Nephron progenitor cell (in vitro differentiated cells): ENCODE data around the gene FHL5.

ENCODE experiments used
- DNase-seq: peaks from one replicate; pipeline ENCODE4 v3.0.0; 2021
- H3K27ac Mint-ChIP-seq: 2 replicates; pipeline ENCODE4 v1.8.0; 2021; ENCODE audit warnings: mild to moderate bottlenecking, moderate library complexity, mixed read lengths
- H3K27me3 Mint-ChIP-seq: 2 replicates; pipeline ENCODE4 v1.8.0; 2021; ENCODE audit warnings: mild to moderate bottlenecking, low read depth, mixed read lengths; ENCODE audit not compliant: poor library complexity
- H3K36me3 Mint-ChIP-seq: 2 replicates; pipeline ENCODE4 v1.8.0; 2021; ENCODE audit warnings: low read depth, mixed read lengths
- H3K4me1 Mint-ChIP-seq: 2 replicates; pipeline ENCODE4 v1.8.0; 2021; ENCODE audit warnings: mixed read lengths
- H3K4me3 Mint-ChIP-seq: 2 replicates; pipeline ENCODE4 v1.8.0; 2021; ENCODE audit warnings: mild to moderate bottlenecking, moderate library complexity, mixed read lengths
- H3K9me3 Mint-ChIP-seq: 2 replicates; pipeline ENCODE4 v1.8.0; 2021; ENCODE audit warnings: mild to moderate bottlenecking, moderate library complexity, mixed read lengths
- CTCF ChIP-seq: fragments of 200-600 bp; sonication (generic); IDR thresholded peaks from 2 replicates; pipeline ENCODE4 v1.5.0; 2021; ENCODE audit warnings: antibody characterized with exemption

Gene FHL5

GRCh38 chr6:96657344-96657743 is 94.4 kb downstream of the FHL5 start:
- Mint-ChIP-seq H3K36me3 (no peaks in the 10 kb centered on the region), H3K9me3 (peaks cover 11% of the 10 kb centered on the region), H3K4me3 (no peak overlapping the region), H3K4me1 (no peaks in the 10 kb centered on the region), H3K27ac (no peak overlapping the region), H3K27me3 (peaks cover 3% of the 10 kb centered on the region)
- TF ChIP-seq CTCF, result no peak
- DNase-seq, result no peak

- Mint-ChIP-seq H3K27me3 (peaks cover 3% of the 10 kb centered on the region), H3K4me1 (no peaks in the 10 kb centered on the region), H3K36me3 (no peaks in the 10 kb centered on the region), H3K4me3 (no peak overlapping the region), H3K27ac (no peak overlapping the region), H3K9me3 (peaks cover 22% of the 10 kb centered on the region)
- DNase-seq, result no peak
- no peak for TF ChIP-seq CTCF
Measured at GRCh38 chr6:96659084-96659845, 96.3 kb downstream of the FHL5 start.
